Measurements from ENCODE around the gene MSANTD2.

GRCh38 chr11:124757320-124757719 is 42.9 kb downstream of the MSANTD2 start:
- TF ChIP-seq CEBPB (IDR thresholded peaks at IDR 0.05; ENCODE audit: low read depth, low read length) (no peak), CTCF (conservative IDR thresholded peaks at IDR 0.05; ENCODE audit: low read depth, low read length) (no peak), USF2 (IDR thresholded peaks at IDR 0.05; ENCODE audit: low read depth, low read length) (no peak), POLR2A (IDR thresholded peaks at IDR 0.05; ENCODE audit: low read depth, low read length) (no peak), SMC3 (IDR thresholded peaks at IDR 0.05; ENCODE audit: low read depth, low read length) (no peak), MXI1 (IDR thresholded peaks at IDR 0.05; ENCODE audit: borderline replicate concordance, low read depth, low read length) (no peak), RCOR1 (IDR thresholded peaks at IDR 0.05; ENCODE audit: insufficient replicate concordance, low read length) (no peak), CHD1 (IDR thresholded peaks at IDR 0.05; ENCODE audit: low read depth, low read length) (no peak), RAD21 (IDR thresholded peaks at IDR 0.05; ENCODE audit: low read length) (no peak), MAZ (IDR thresholded peaks at IDR 0.05; ENCODE audit: borderline replicate concordance, low read depth, low read length) (no peak), BHLHE40 (IDR thresholded peaks at IDR 0.05; ENCODE audit: low read depth, low read length) (no peak), MAFK (IDR thresholded peaks at IDR 0.05; ENCODE audit: low read depth, low read length) (no peak), RFX5 (IDR thresholded peaks at IDR 0.05; ENCODE audit: low read depth, low read length) (no peak), ELK1 (IDR thresholded peaks at IDR 0.05; ENCODE audit: borderline replicate concordance, low read depth, low read length) (no peak)
